ENCODE measurements around the gene LONRF3.
"Not testable (repeated sequence)": the region's sequence is repeated elsewhere in the genome, so short reads cannot be mapped to it uniquely, and the experiment has no call there.

DNA sequence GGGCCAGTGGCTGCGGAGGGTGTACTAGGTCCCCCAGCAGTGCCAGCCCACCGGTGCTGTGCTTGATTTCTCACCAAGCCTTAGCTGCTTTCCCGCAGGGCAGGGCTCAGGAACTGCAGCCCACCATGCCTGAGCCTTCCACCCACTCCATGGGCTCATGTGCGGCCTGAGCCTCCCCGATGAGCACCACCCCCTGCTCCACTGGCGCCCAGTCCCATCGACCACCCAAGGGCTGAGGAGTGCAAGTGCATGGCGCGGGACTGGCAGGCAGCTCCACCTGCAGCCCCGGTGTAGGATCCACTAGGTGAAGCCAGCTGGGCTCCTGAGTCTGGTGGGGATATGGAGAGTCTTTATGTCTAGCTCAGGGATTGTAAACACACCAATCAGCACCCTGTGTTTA, 55.2 kb downstream of the LONRF3 start:
- not testable (repeated sequence) for TF ChIP-seq ZBTB20 (tag by site-specific recombination; IDR thresholded peaks at IDR 0.05); ZXDB (tag by site-specific recombination; IDR thresholded peaks at IDR 0.05); ZBTB7A (tag by site-specific recombination; IDR thresholded peaks at IDR 0.05; ENCODE audit: low read depth)

Measured in HEK293 (cell line).